T-helper 2 cell (primary cell): ENCODE results near the gene SAMD10.
"Not testable (repeated sequence)": the region's sequence is repeated elsewhere in the genome, so short reads cannot be mapped to it uniquely, and the experiment has no call there.

Experiments
- DNase-seq, 5 experiments: peaks; one replicate each; pipeline versions ENCODE4 v3.0.0 to v3.0.0-alpha.2; 2012 to 2022

SAMD10 gene

GRCh38 chr20:64001607-64002011 lies 22.2 kb upstream of the SAMD10 start:
- DNase-seq = no peak

GRCh38 chr20:64000906-64001305 lies 21.5 kb upstream of the SAMD10 start:
- DNase-seq = no peak

- DNase-seq = no peak
These were observed 3.5 kb upstream of the SAMD10 start for GRCh38 chr20:63982937-63983336.

- DNase-seq = peak; percentile 88 to 98 (median 90)
These were observed 1.6 kb upstream of the SAMD10 start, which contains the start of gene PRPF6 for GRCh38 chr20:63980806-63981728. Gene PRPF6 (plus strand): TSS chr20:63981132. CDS start chr20:63981246, 114 bp downstream.

GRCh38 chr20:63980317-63980805 lies 919 bp upstream of the SAMD10 start:
- DNase-seq = peak in 2 of 5 experiments; percentile 28 to 87

- no peak for DNase-seq
These were observed 249 bp downstream of the SAMD10 start for GRCh38 chr20:63979229-63979556.

GRCh38 chr20:63978319-63979228 lies 868 bp downstream of the SAMD10 start:
- peak in 4 of 5 experiments; percentile 16 to 74 (median 45) for DNase-seq

- DNase-seq = peak in 2 of 5 experiments; percentile 40 to 81
These were observed 1.6 kb downstream of the SAMD10 start for GRCh38 chr20:63977739-63978276.

GRCh38 chr20:63976980-63977738 lies 2.3 kb downstream of the SAMD10 start:
- DNase-seq = no peak

- DNase-seq = peak in 1 of 5 experiments; percentile 75
These were observed 2.9 kb downstream of the SAMD10 start for GRCh38 chr20:63976511-63976910.

- no peak for DNase-seq
These were observed 4.8 kb downstream of the SAMD10 start for GRCh38 chr20:63974402-63975200.

- DNase-seq = peak; percentile 54 to 68 (median 67)
These were observed 5.6 kb downstream of the SAMD10 start for GRCh38 chr20:63973636-63974401.

GRCh38 chr20:63973160-63973479 lies 6.3 kb downstream of the SAMD10 start:
- no peak for DNase-seq

- no peak for DNase-seq
These were observed 6.9 kb downstream of the SAMD10 start for GRCh38 chr20:63972312-63973159.

- DNase-seq = not testable (repeated sequence)
These were observed 7.5 kb downstream of the SAMD10 start for GRCh38 chr20:63971960-63972311.

- DNase-seq = no peak
These were observed 8.6 kb downstream of the SAMD10 start for GRCh38 chr20:63970714-63971431.

- peak in 3 of 5 experiments; percentile 28 to 83 (median 62) for DNase-seq
These were observed 9.4 kb downstream of the SAMD10 start, which contains the start of gene ZNF512B for GRCh38 chr20:63969838-63970713. Gene ZNF512B (minus strand): TSS chr20:63969930. CDS start chr20:63967950, 1,980 bp downstream.
